HT-29 (cell line): ENCODE measurements around the gene ADGRD1. TPM values are rescaled to one million over a fixed set of nuclear protein-coding genes. Genes with fewer than 3 reads are reported as not detected.

ENCODE experiments used
- DNase-seq: peaks from one replicate; pipeline ENCODE4 v3.0.0-alpha.2; 2015; ENCODE audit warnings: low spot score
- total RNA-seq: library from RNA; depleted of rRNA; stranded (reverse); fragments of >200 nt; shearing (Covaris generic); gene quantifications from 2 replicates; pipeline ENCODE4 v1.2.3, GENCODE V29; 2014

Gene ADGRD1
- total RNA-seq, 1 experiment from 2014 or later = not detected

DNA sequence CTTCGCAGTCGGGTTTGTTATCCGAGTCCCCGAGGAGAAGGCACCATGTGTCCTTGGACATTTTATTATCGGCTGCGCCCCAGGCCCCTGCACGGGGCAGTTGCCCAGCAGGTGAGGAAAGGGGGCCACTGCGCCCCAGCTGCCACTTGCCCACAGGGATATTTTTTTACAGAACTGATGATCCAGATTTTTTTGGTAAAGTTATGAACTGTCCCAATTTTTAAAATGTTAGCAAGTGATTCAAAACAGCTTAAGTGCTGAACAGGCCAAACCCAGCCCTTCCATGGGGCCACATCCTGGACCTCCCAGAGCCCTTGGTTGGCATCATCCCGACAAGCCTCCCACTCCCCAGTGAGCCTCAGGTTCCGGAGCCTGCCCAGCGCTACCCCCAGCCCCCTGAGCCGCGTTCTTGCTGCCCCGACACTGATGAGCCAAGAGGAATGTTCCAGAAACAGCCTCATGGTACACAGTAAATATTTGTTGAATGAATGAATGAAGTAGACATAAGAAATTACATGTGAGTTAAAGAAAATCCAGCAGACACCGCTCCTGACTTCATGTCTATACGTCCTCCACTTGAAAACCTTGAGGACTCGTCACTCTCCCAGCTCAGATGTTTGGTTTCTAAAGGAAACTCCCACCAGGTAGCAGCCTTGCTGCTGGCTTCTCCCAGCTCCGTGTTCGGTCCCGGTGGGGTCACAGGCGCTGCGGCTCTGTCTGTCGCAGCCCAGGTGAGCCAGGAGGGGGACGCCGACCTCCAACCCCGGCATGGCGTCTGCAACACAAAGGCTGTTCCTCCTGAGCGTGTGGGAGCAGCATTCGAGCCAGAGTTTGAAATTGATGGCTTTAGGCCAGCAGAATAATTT lies 88.5 kb downstream of the ADGRD1 start:
- DNase-seq = no peak

- no peak for DNase-seq
Measured at GRCh38 chr12:131042834-131043245, 89.1 kb downstream of the ADGRD1 start.

DNA sequence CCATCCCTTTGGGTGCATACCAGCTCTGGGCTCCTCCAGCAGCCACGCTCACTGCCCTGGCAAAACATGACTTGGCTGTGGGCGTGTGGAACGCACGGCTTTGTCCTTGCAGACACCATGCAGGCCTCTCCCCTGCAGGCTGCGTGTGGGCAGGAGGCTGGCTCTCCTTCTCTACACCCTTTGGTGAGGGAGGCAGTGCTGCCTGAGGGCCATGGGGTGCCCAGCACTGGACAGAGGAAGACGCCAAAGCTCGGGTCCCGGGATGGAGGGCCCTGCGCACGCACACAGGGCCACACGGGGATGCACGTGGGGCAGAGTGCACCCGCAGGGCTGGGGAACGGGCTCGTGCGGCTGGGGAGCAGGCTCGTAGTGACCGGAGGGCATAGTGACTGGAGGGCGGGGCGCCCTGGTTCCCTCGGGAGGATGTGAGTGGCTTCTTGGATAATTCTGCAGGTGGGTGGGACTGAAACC lies 89.7 kb downstream of the ADGRD1 start:
- DNase-seq = no peak

GRCh38 chr12:131044136-131044535 lies 90.4 kb downstream of the ADGRD1 start:
- DNase-seq = no peak

DNA sequence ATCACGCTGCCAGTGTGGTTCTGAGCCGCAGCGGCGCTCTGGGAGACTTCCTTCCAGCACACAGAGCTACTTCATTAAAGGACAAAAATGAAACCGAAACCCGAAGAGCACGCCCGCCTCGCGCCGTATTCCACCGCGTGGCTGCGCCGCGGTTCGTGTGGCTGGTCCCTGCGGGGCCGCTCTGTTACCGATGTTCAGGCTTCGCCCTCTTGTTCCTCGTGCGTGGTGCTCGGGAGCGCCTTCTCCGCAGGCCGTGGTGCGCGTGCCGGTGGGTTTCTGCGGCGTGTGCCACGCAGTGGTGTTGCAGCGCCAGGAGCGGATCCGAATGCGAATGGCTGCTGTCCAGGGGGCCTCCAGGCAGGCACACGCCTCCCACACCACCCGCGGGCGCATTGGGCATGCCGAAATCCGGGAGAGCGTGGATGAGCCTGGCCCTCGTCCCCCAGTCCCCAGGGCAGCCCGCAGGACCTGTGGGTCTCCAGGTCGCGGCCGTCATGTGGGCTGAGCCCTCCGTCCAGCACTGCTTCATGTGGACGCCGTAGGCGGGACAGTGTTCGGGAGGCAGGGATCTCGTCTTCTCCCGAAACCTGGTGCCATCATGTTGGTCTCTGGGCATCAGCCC lies 91.2 kb downstream of the ADGRD1 start:
- no peak for DNase-seq

DNA sequence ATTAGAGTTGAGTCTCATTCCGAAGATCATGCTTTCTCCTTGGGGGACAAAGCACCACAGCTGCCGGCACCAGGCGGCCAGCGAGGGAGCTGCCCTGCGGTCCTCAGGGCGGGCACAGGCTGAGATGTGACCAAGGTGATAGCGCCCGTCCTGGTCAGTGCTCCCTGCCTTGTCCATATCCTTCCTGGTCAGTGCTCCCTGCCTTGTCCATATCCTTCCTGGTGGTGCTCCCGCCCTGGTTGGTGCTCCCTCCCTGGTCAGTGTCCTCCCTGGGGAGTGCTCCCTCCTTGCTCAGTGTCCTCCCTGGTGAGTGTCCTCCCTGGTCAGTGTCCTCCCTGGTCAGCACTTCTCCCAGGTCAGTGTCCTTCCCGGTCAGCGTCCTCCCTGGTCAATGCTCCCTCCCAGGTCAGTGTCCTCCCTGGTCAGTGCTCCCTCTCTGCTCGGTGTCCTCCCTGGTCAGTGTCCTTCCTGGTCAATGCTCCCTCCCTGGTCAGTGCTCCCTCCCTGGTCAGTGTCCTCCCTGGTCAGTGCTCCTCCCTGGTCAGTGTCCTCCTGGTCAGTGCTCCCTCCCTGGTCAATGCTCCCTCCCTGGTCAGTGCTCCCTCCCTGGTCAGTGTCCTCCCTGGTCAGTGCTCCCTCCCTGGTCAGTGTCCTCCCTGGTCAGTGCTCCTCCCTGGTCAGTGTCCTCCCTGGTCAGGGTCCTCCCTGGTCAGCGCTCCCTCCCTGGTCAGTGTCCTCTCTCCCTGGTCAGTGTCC lies 92.2 kb downstream of the ADGRD1 start:
- no peak for DNase-seq

GRCh38 chr12:131046813-131047788 lies 93.4 kb downstream of the ADGRD1 start:
- DNase-seq = no peak

DNA sequence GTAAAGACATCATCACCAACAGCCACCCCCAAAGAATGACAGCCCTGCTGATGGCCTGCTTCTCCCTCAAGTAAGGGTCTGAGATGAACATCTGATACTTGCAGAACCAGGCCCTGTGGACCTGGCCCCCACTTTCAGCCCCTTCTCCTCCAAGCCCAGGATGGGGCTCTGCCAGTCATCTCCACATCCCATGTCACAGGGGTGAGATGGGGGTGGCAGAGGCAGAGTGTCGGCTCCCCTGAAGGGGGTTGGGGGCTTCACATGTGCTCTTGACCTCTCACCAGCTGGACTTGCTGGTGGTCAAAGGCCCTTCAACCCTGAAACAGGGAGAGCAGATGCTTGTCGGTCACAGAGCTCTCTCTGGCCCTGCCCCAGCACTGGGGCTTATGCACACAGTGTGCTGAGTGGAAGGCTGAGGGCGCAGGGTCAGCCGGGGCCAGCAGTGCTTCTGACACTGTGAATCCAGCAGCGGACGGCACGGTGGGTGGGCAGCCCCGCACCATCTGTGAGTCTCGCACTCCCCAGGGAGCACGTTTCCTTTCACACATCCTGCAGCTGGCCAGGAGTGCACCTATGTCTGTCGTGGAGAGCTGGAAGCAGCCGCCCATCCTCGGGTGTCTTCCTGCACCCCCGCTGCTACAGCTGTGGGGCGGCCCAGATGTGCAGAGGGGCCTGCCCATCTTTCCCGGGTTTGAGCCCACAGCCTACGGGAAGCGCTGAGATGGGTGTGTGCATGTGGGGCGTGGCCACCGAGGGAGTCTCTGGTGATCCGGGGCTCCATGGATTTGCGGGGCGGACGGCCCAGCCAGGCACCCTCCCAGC lies 94.3 kb downstream of the ADGRD1 start:
- no peak for DNase-seq

DNA sequence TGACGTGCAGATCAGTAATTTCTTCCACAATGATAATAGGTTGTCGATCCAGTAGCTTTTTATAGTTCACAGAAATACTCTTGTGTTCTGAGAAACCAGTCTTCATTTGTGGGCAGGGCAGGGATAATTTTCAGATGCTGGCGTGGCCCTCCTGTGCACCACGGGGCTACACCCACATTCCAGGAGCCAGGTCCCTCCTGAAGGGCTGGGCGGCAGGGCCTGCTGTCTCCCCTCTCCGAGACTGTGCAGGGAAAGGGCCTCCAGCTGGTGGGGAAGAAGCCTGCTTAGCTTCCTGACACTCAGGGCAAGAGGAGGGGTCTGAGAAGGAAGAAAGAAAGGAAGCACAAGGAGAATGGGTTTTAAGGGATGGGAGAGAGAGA lies 94.9 kb downstream of the ADGRD1 start:
- no peak for DNase-seq

DNA sequence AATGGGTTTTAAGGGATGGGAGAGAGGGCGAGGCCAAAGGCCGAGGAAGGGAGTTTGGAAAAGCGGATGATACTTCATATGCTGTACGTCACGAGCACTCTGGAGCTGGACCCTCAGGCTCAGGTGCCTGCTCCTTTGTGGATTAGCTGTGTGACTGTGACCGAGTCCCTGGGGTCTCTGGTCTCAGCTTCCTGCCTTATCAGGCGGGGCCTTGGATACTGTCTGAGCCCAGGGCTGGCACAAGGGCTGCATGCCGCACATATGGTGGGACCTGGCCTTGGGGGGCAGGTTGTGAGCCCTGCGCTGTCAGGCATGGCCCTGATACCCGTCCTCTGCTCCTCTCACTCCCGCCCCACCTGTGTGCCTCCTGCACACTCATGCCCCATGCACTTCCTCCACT lies 95.3 kb downstream of the ADGRD1 start:
- no peak for DNase-seq

DNA sequence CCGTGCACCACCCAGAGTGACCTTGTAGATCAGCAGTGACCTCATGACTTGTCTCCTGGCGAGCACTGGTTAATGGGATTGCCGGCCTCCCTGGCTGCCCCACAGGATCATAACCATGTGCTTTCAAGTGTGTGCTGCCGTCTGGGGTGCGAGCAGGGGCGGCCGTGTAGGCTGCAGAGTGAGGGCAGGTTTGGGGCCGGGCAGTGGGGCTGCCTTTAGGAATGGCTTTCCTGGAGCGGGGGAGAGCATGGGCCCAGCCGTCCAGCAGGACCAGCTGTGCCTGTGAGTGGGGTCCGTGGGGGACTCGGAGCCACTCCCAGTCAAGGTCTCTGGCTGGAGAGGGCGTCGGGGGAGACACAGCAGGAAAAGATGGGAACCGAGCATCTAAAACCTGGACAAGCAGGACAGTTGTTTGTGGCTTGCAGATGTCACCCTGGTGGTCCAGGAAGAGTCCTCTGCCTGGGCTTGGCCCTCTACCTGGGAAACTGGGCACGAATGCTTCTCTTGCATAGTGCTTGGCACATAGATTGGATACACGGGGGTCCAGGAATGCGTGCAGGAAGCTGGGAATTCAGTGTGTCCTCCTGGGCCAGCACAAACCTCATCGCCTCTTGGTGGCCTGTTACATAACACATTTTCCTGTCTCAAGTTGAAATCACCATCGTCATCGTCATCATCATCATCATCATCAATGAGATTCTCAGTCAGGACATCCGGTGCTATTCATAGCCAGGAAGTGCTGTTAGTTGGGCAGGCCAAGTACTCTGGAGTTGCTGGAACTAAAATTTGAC lies 96.0 kb downstream of the ADGRD1 start:
- no peak for DNase-seq

- no peak for DNase-seq
Measured at GRCh38 chr12:131050463-131051154, 96.9 kb downstream of the ADGRD1 start.

- no peak for DNase-seq
Measured at GRCh38 chr12:131051155-131051473, 97.4 kb downstream of the ADGRD1 start.

- DNase-seq = no peak
Measured at GRCh38 chr12:131052063-131052781, 98.5 kb downstream of the ADGRD1 start.

GRCh38 chr12:131052929-131053328 lies 99.2 kb downstream of the ADGRD1 start:
- no peak for DNase-seq

- DNase-seq = no peak
Measured at GRCh38 chr12:131053567-131053966, 99.9 kb downstream of the ADGRD1 start.

GRCh38 chr12:131054345-131055092 lies 100.8 kb downstream of the ADGRD1 start:
- DNase-seq = no peak

DNA sequence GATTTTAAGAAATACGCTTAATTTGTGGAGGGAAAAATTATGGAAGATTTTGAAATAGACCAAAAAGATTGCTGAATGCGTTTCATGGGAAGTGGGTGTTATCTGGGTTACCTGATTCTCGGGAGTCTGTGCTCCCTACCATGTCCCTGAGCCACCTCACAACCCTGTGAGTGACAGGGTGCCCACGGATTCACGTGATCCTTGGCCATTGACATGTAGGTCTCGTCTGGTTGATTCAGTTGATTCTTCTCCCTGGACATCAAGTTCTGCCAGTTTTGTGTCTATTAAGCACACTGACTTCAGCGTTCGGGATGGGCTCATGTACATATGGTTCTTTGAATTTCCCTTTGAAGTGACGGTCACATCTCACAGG lies 101.4 kb downstream of the ADGRD1 start:
- DNase-seq = no peak
